Psoas muscle (tissue), 8 donors: ENCODE measurements around the gene RAC3. TPM values are rescaled to one million over a fixed set of nuclear protein-coding genes. Genes with fewer than 3 reads are reported as not detected.
A peak's percentile ranks its signal among the peaks of the same experiment; 100 is the strongest.

Experiments used
- ATAC-seq, 4 donors: fragments of 200-7000 bp; cut with Tn5 transposase; one replicate each; pipeline ENCODE4 v1.9.1; 2020; ENCODE audit warnings: moderate library complexity in 3 of 4, mild to moderate bottlenecking in 2 of 4
- DNase-seq, 2 donors: peaks; one replicate each; pipeline ENCODE4 v3.0.0-alpha.2; 2020
- H3K27ac ChIP-seq: fragments of 200-600 bp; one replicate; pipeline ENCODE4 v1.8.0; 2022
- H3K27me3 ChIP-seq, 3 donors: fragments of 200-600 bp in 1 of 3; one replicate each; pipeline versions ENCODE4 v1.6.1 to v1.8.0; 2013 to 2022; ENCODE audit warnings: low read length in 2 of 3, mild to moderate bottlenecking in 2 of 3, moderate library complexity in 1 of 3; ENCODE audit not compliant: insufficient read depth in 3 of 3
- H3K36me3 ChIP-seq, 2 donors: fragments of 200-600 bp in 1 of 2; one replicate each; pipeline versions ENCODE4 v1.6.1 to v1.8.0; 2013 to 2022; ENCODE audit warnings: low read depth in 1 of 2, mild to moderate bottlenecking in 1 of 2, moderate library complexity in 1 of 2; ENCODE audit not compliant: insufficient read depth in 1 of 2
- H3K4me1 ChIP-seq: fragments of 200-600 bp; one replicate; pipeline ENCODE4 v1.8.0; 2022
- H3K4me3 ChIP-seq: fragments of 200-600 bp; one replicate; pipeline ENCODE4 v1.8.0; 2022; ENCODE audit warnings: mild to moderate bottlenecking
- H3K9me3 ChIP-seq: fragments of 200-600 bp; one replicate; pipeline ENCODE4 v1.8.0; 2022
- CTCF ChIP-seq: fragments of 200-600 bp; IDR thresholded peaks from one replicate; pipeline ENCODE4 v1.8.0; 2022; ENCODE audit warnings: antibody characterized with exemption
- WGBS, 3 donors: extraction: QIAGEN DNeasy Blood & Tissue Kit; methylation state at CpG; one replicate each; pipeline versions ENCODE4 v1.1.6 to v1.1.7; 2013; 5-methylcytosine and 5-hydroxymethylcytosine counted together
- intact Hi-C, 2 donors: fragments of 100-400 bp; cut with DNase I; formaldehyde crosslinking; loops; one replicate each; pipeline versions ENCODE4 v1.11.0 to v1.14.2; 2022
- polyA plus RNA-seq, 3 donors: library from polyadenylated mRNA; stranded (reverse); fragments of 200-250 nt; gene quantifications; one replicate each; pipeline ENCODE4 v1.2.3, GENCODE V29; 2013
- total RNA-seq, 4 donors: library from RNA; stranded (reverse); fragmentation: NEBNext Ultra II Directional in 2 of 4; extraction: Animal tissue kit (Norgen Biotek cat#: 25700) in 2 of 4; gene quantifications; one replicate each; pipeline versions ENCODE4 v1.2.1 to v1.2.4, GENCODE V29; 2021 to 2023
- donor health status: healthy with polysubstance abuse.
- donor health status: DM: no; HTN: no; CAD: no; lungs with moderate emphysema.
- donor health status: Bipolar disorder and iron deficiency.
- donor health status: healthy.
- donor health status: DM: yes; HTN: yes; CAD: no.
- donor health status: DM: no; HTN: no; CAD: no.
- donor health status: DM: no; HTN: no; CAD: no.
- donor health status: DM: yes; HTN: yes; CAD: no.

RAC3 gene
- total and polyA plus RNA-seq, 7 donors = 0.05 to 0.83 TPM; not detected in 5

GRCh38 chr17:82065638-82066303 is 34.3 kb downstream of the RAC3 start, which contains the start of gene DUS1L:
Gene DUS1L, minus strand, starts transcription at chr17:82065804. Its CDS starts 745 bp downstream, at chr17:82065059.
- Histone ChIP-seq H3K4me3 (peak within 1 kb of the TSS; percentile 98), H3K27ac (peak within 1 kb of the TSS; percentile 94), H3K27me3 (no peaks in the 10 kb centered on the region), H3K4me1 (peaks cover 9% of the 10 kb centered on the region), H3K36me3 (peaks cover 7 to 34% of the 10 kb centered on the region in 2 donors), H3K9me3 (no peaks in the 10 kb centered on the region)
- 6 to 8% (median 7%) methylated on average over 62 to 88 of the region's 88 CpGs for WGBS, 3 donors
- intact Hi-C loops = loop anchor here in 1 of 2 donors (1.0 to 2.0 kb wide), 2 partner anchors 12 to 31 kb away; no protein-coding TSS in a partner anchor
- ATAC-seq (peak; percentile 86 to 94 (median 90)), DNase-seq (peak; percentile 73 to 84)
- TF ChIP-seq CTCF = no peak

- intact Hi-C loops = no loop called here
- Histone ChIP-seq H3K4me3 (no peak overlapping the region), H3K27ac (no peak overlapping the region), H3K27me3 (no peaks in the 10 kb centered on the region), H3K4me1 (no peaks in the 10 kb centered on the region), H3K36me3 (no peaks in the 10 kb centered on the region), H3K9me3 (no peaks in the 10 kb centered on the region)
- TF ChIP-seq CTCF = no peak
- DNase-seq (no peak), ATAC-seq (no peak)
These were observed 39.1 kb downstream of the RAC3 start for GRCh38 chr17:82070611-82071010.

GRCh38 chr17:82072827-82073226 is 41.3 kb downstream of the RAC3 start:
- intact Hi-C loops = loop anchor here in 1 of 2 donors (2.0 kb wide), 1 partner anchor 26 kb away; no protein-coding TSS in a partner anchor
- Histone ChIP-seq H3K4me1 (no peaks in the 10 kb centered on the region), H3K27me3 (no peaks in the 10 kb centered on the region), H3K27ac (no peak overlapping the region), H3K36me3 (no peaks in the 10 kb centered on the region), H3K4me3 (no peak overlapping the region), H3K9me3 (no peaks in the 10 kb centered on the region)
- 79 to 84% (median 79%) methylated on average over 6 of the region's 6 CpGs for WGBS, 3 donors
- DNase-seq (peak in 1 of 2 donors; percentile 8), ATAC-seq (no peak)
- TF ChIP-seq CTCF = no peak

GRCh38 chr17:82073446-82073845 is 42.0 kb downstream of the RAC3 start:
- no peak for TF ChIP-seq CTCF
- DNase-seq (peak in 1 of 2 donors; percentile 25), ATAC-seq (no peak)
- Histone ChIP-seq H3K36me3 (no peaks in the 10 kb centered on the region), H3K9me3 (no peaks in the 10 kb centered on the region), H3K27ac (no peak overlapping the region), H3K27me3 (no peaks in the 10 kb centered on the region), H3K4me1 (no peaks in the 10 kb centered on the region), H3K4me3 (no peak overlapping the region)
- intact Hi-C loops = loop anchor here in 1 of 2 donors (2.0 kb wide), 1 partner anchor 27 kb away; no protein-coding TSS in a partner anchor
- WGBS, 3 donors = 73 to 84% (median 77%) methylated on average over 9 of the region's 9 CpGs
